Effector memory CD8-positive, alpha-beta T cell (primary cell): ENCODE results near the gene DNAH6.

Source experiments
- ATAC-seq: fragments of 150-1000 bp; cut with Tn5 transposase; replicated peaks from 2 replicates; pipeline ENCODE4 v1.10.0; 2021; ENCODE audit warnings: mild to moderate bottlenecking, moderate library complexity
- DNase-seq, 3 experiments: peaks; one replicate each; pipeline ENCODE4 v3.0.0; 2021
- H3K27ac Mint-ChIP-seq, 2 donors: one replicate each; pipeline ENCODE4 v1.8.0; 2022; ENCODE audit warnings: mild to moderate bottlenecking in 2 of 2, mixed read lengths in 2 of 2, moderate library complexity in 2 of 2
- H3K27me3 Mint-ChIP-seq, 2 donors: one replicate each; pipeline ENCODE4 v1.8.0; 2022; ENCODE audit warnings: mixed read lengths in 2 of 2
- H3K36me3 Mint-ChIP-seq: one replicate; pipeline ENCODE4 v1.8.0; 2022; ENCODE audit warnings: mild to moderate bottlenecking, moderate library complexity, mixed read lengths; ENCODE audit not compliant: insufficient read depth
- H3K4me1 Mint-ChIP-seq, 2 donors: one replicate each; pipeline ENCODE4 v1.8.0; 2022; ENCODE audit warnings: low read depth in 2 of 2, mixed read lengths in 2 of 2
- H3K4me3 Mint-ChIP-seq, 2 donors: one replicate each; pipeline ENCODE4 v1.8.0; 2022; ENCODE audit warnings: mild to moderate bottlenecking in 2 of 2, mixed read lengths in 2 of 2, moderate library complexity in 2 of 2
- H3K9me3 Mint-ChIP-seq, 2 donors: one replicate each; pipeline ENCODE4 v1.8.0; 2022; ENCODE audit warnings: mixed read lengths in 2 of 2

DNAH6 gene

GRCh38 chr2:84697895-84698294, 181.6 kb downstream of the DNAH6 start:
- no peaks in the 10 kb centered on the region for H3K36me3 Mint-ChIP-seq
- no peaks in the 10 kb centered on the region for H3K9me3 Mint-ChIP-seq
- no peaks in the 10 kb centered on the region for H3K27me3 Mint-ChIP-seq
- H3K4me3 Mint-ChIP-seq = no peak overlapping the region
- DNase-seq (no peak), ATAC-seq (no peak)
- no peak overlapping the region for H3K27ac Mint-ChIP-seq
- peaks cover 13 to 18% of the 10 kb centered on the region in 2 donors for H3K4me1 Mint-ChIP-seq

GRCh38 chr2:84700006-84700405, 183.7 kb downstream of the DNAH6 start:
- no peak for ATAC-seq
- no peaks in the 10 kb centered on the region for H3K36me3 Mint-ChIP-seq
- H3K4me3 Mint-ChIP-seq = no peak overlapping the region
- no peaks in the 10 kb centered on the region for H3K27me3 Mint-ChIP-seq
- H3K27ac Mint-ChIP-seq = no peak overlapping the region
- no peaks in the 10 kb centered on the region for H3K9me3 Mint-ChIP-seq
- H3K4me1 Mint-ChIP-seq = peaks cover 0 to 4% of the 10 kb centered on the region in 2 donors
- DNase-seq = no peak

GRCh38 chr2:84701880-84702279, 185.6 kb downstream of the DNAH6 start:
- no peak for DNase-seq
- H3K4me3 Mint-ChIP-seq = no peak overlapping the region
- no peaks in the 10 kb centered on the region for H3K36me3 Mint-ChIP-seq

GRCh38 chr2:84702941-84703340, 186.6 kb downstream of the DNAH6 start:
- no peak for DNase-seq
- Mint-ChIP-seq H3K27me3 (no peaks in the 10 kb centered on the region), H3K9me3 (no peaks in the 10 kb centered on the region), H3K4me3 (no peak overlapping the region), H3K27ac (no peak overlapping the region), H3K4me1 (peaks cover 0 to 4% of the 10 kb centered on the region in 2 donors), H3K36me3 (no peaks in the 10 kb centered on the region)
- ATAC-seq = no peak

More at GRCh38 chr2:84701880-84702279, 185.6 kb downstream of the DNAH6 start:
- Mint-ChIP-seq H3K4me1 (peaks cover 0 to 4% of the 10 kb centered on the region in 2 donors), H3K27me3 (no peaks in the 10 kb centered on the region), H3K27ac (peak overlapping the region in 1 of 2 donors; percentile 6), H3K9me3 (no peaks in the 10 kb centered on the region)
- no peak for ATAC-seq

GRCh38 chr2:84703831-84704230, 187.5 kb downstream of the DNAH6 start:
- Mint-ChIP-seq H3K36me3 (no peaks in the 10 kb centered on the region), H3K27ac (no peak overlapping the region), H3K4me3 (no peak overlapping the region), H3K4me1 (peaks cover 1 to 4% of the 10 kb centered on the region in 2 donors), H3K9me3 (no peaks in the 10 kb centered on the region), H3K27me3 (no peaks in the 10 kb centered on the region)
- DNase-seq = no peak
- no peak for ATAC-seq

GRCh38 chr2:84704505-84705244, 188.4 kb downstream of the DNAH6 start:
- ATAC-seq (no peak), DNase-seq (no peak)
- H3K4me1 Mint-ChIP-seq = peaks cover 2 to 4% of the 10 kb centered on the region in 2 donors
- no peaks in the 10 kb centered on the region for H3K27me3 Mint-ChIP-seq
- H3K9me3 Mint-ChIP-seq = no peaks in the 10 kb centered on the region
- H3K4me3 Mint-ChIP-seq = no peak overlapping the region
- H3K36me3 Mint-ChIP-seq = no peaks in the 10 kb centered on the region
- no peak overlapping the region for H3K27ac Mint-ChIP-seq

- Mint-ChIP-seq H3K9me3 (no peaks in the 10 kb centered on the region), H3K27me3 (no peaks in the 10 kb centered on the region), H3K4me3 (no peak overlapping the region), H3K36me3 (no peaks in the 10 kb centered on the region), H3K27ac (no peak overlapping the region), H3K4me1 (peaks cover 2 to 4% of the 10 kb centered on the region in 2 donors)
- DNase-seq (no peak), ATAC-seq (no peak)
These were observed 189.6 kb downstream of the DNAH6 start for GRCh38 chr2:84705858-84706257.

GRCh38 chr2:84708442-84708841, 192.1 kb downstream of the DNAH6 start:
- DNase-seq (no peak), ATAC-seq (no peak)
- Mint-ChIP-seq H3K36me3 (no peaks in the 10 kb centered on the region), H3K4me3 (no peak overlapping the region), H3K4me1 (peaks cover 2 to 4% of the 10 kb centered on the region in 2 donors), H3K9me3 (no peaks in the 10 kb centered on the region), H3K27ac (peak overlapping the region in 1 of 2 donors; percentile 61), H3K27me3 (no peaks in the 10 kb centered on the region)

- no peaks in the 10 kb centered on the region for H3K36me3 Mint-ChIP-seq
- H3K27me3 Mint-ChIP-seq = no peaks in the 10 kb centered on the region
- ATAC-seq (no peak), DNase-seq (no peak)
- no peak overlapping the region for H3K27ac Mint-ChIP-seq
- no peak overlapping the region for H3K4me3 Mint-ChIP-seq
- peaks cover 0 to 2% of the 10 kb centered on the region in 2 donors for H3K4me1 Mint-ChIP-seq
- H3K9me3 Mint-ChIP-seq = no peaks in the 10 kb centered on the region
These were observed 195.4 kb downstream of the DNAH6 start for GRCh38 chr2:84711651-84712050.

- Mint-ChIP-seq H3K27ac (no peak overlapping the region), H3K9me3 (no peaks in the 10 kb centered on the region), H3K36me3 (no peaks in the 10 kb centered on the region), H3K4me3 (no peak overlapping the region), H3K27me3 (no peaks in the 10 kb centered on the region), H3K4me1 (peaks cover 0 to 7% of the 10 kb centered on the region in 2 donors)
- ATAC-seq (no peak), DNase-seq (no peak)
These were observed 197.1 kb downstream of the DNAH6 start for GRCh38 chr2:84713441-84713840.

GRCh38 chr2:84716564-84716963, 200.3 kb downstream of the DNAH6 start:
- peaks cover 0 to 5% of the 10 kb centered on the region in 2 donors for H3K4me1 Mint-ChIP-seq
- no peak for ATAC-seq
- H3K4me3 Mint-ChIP-seq = no peak overlapping the region
- no peaks in the 10 kb centered on the region for H3K9me3 Mint-ChIP-seq
- H3K27me3 Mint-ChIP-seq = no peaks in the 10 kb centered on the region
- H3K27ac Mint-ChIP-seq = peak overlapping the region in 1 of 2 donors; percentile 14
- no peaks in the 10 kb centered on the region for H3K36me3 Mint-ChIP-seq
- no peak for DNase-seq

- Mint-ChIP-seq H3K27me3 (no peaks in the 10 kb centered on the region), H3K36me3 (no peaks in the 10 kb centered on the region), H3K4me1 (peaks cover 0 to 5% of the 10 kb centered on the region in 2 donors), H3K27ac (peak overlapping the region in 1 of 2 donors; percentile 14), H3K9me3 (no peaks in the 10 kb centered on the region), H3K4me3 (no peak overlapping the region)
- DNase-seq = no peak
- ATAC-seq = no peak
These were observed 201.0 kb downstream of the DNAH6 start for GRCh38 chr2:84717302-84717701.

GRCh38 chr2:84719434-84719833, 203.1 kb downstream of the DNAH6 start:
- ATAC-seq = no peak
- peaks cover 9 to 13% of the 10 kb centered on the region in 2 donors for H3K4me1 Mint-ChIP-seq
- H3K36me3 Mint-ChIP-seq = no peaks in the 10 kb centered on the region

GRCh38 chr2:84723831-84724230, 207.5 kb downstream of the DNAH6 start:
- no peak overlapping the region for H3K27ac Mint-ChIP-seq
- H3K36me3 Mint-ChIP-seq = no peaks in the 10 kb centered on the region
- DNase-seq (no peak), ATAC-seq (no peak)
- H3K9me3 Mint-ChIP-seq = no peaks in the 10 kb centered on the region
- peaks cover 10 to 11% of the 10 kb centered on the region in 2 donors for H3K4me1 Mint-ChIP-seq
- H3K27me3 Mint-ChIP-seq = no peaks in the 10 kb centered on the region
- H3K4me3 Mint-ChIP-seq = no peak overlapping the region

More at GRCh38 chr2:84719434-84719833, 203.1 kb downstream of the DNAH6 start:
- Mint-ChIP-seq H3K9me3 (no peaks in the 10 kb centered on the region), H3K27me3 (no peaks in the 10 kb centered on the region), H3K27ac (no peak overlapping the region), H3K4me3 (no peak overlapping the region)
- DNase-seq = no peak
